ENCODE data around the gene SORCS2.

GRCh38 chr4:7353846-7354610 lies 161.7 kb downstream of the SORCS2 start:
- TF ChIP-seq CTCF (conservative IDR thresholded peaks at IDR 0.05; ENCODE audit: low read depth, low read length) (no peak), EZH2phosphoT487 (IDR thresholded peaks at IDR 0.05; ENCODE audit: borderline replicate concordance, low read length) (no peak)

All from PC-3 (cell line).